ENCODE results near the gene ECHS1.

The ECHS1 gene

GRCh38 chr10:133358162-133358924 lies 14.8 kb downstream of the ECHS1 start:
- DNase-seq (ENCODE audit: low read depth, low spot score), result no peak

DNA sequence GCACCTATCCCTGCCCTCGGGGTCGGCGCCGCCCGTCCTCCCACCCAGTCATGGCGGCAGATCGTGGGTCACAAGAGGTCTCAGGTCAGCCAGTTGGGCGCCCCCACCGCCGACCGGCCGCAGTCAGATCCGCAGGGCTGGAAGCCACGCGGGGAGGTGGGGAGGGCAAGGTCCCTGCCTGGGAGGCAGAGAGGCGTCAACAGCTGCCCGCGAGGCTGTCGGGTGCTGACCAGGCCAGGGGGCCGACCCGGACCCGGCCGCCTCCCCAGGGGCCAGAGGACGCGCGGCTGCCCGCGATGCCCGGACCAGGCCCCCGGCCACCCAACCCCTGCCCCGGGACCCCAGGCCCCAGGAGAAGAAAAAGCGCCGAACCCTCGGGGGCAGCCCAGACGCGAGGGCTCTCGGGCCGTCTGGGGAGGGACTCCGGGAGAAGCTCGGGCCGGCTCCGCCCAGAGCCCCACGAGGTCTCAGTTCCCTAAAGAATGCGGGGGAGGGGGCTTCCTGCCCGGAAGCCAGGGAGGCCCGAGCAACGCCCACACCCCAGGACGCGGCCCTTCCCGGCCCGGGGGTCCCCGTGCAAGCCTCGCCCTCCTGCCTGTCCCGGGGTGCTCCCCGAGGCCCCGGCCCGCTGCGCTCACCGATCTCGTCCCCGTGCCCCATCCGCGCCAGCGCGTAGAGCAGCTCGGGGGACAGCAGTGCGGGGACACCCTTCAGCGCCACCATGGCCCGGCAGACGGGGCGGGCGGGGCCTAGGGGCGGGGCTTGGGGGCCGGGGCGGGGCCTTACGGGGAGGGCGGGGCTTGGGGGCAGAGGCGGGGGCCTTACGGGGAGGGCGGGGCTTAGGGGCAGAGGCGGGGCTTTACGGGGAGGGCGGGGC lies 15.6 kb downstream of the ECHS1 start, which contains the start of gene FUOM:
Gene FUOM (minus strand): TSS at position 735 of the 877 bp plus-strand sequence. CDS start 12 bp downstream, at position 723.
- DNase-seq (ENCODE audit: low read depth, low spot score), result no peak

DNA sequence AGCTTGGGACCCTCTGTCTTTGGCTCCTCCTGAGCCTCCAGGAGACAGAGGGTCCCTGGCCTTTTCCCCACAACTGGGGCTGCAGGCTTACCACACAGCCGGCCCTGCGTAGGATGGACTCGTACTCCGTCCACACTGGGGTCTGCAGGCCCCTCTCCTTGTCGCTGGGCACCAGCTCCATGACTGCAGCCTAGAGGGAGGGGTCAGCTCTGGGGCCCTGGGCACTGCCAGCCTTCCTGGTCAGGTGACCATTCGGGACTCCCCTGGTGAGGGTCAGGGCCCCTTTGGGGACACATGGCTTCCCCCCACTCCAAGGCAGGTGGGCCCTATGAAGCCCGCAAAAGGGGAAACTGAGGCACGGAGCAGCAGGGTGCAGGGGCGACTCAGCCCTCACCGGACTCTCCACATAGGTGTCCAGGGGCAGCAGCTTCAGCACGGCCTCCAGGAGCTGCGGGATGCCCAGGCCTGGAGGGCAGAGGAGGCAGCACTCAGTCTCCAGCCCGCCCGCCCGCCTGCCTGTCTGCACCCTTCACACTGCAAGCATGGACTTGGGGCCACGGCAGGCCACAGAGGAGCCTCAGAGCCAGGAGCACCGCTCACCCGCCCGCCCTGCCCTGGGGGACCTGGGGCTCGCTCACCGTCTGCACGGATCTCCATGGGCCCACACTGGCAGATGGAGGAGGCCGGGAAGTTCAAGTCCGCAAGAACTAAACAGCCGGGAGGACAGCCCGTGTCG lies 16.4 kb downstream of the ECHS1 start:
- no peak for DNase-seq (ENCODE audit: low read depth, low spot score)

- no peak for DNase-seq (ENCODE audit: low read depth, low spot score)
Observed at GRCh38 chr10:133355991-133356390, 17.2 kb downstream of the ECHS1 start.

- DNase-seq (ENCODE audit: low read depth, low spot score), result no peak
Observed at GRCh38 chr10:133355266-133355665, 17.9 kb downstream of the ECHS1 start.

DNA sequence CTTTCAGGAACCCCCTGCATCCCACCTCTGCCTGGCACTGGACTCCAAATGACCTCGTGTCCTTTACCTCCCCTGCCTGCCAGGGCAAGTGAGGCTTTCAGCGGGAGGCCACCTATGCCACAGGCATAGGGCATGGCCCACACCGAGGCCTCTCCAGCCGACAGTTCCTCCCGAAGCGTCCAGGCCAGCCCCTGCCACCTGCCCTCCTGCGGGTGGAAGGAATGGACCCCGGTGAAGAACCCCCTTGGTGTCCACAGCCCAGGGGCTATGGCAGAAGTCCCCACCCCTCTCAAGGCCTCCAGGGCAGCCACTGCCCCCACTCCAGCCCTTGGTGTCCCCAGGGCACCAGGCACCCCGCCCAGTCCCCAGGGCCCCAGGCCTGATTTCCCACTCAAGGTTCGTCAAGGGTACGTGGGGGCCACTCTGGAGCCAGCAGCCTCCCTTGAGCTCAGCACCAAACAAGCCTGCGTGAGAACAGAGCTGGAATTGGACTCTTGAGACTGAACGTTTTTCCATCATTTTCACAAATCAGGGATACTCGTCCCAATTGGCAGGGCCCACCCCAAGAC lies 18.4 kb downstream of the ECHS1 start:
- no peak for DNase-seq (ENCODE audit: low read depth, low spot score)

DNA sequence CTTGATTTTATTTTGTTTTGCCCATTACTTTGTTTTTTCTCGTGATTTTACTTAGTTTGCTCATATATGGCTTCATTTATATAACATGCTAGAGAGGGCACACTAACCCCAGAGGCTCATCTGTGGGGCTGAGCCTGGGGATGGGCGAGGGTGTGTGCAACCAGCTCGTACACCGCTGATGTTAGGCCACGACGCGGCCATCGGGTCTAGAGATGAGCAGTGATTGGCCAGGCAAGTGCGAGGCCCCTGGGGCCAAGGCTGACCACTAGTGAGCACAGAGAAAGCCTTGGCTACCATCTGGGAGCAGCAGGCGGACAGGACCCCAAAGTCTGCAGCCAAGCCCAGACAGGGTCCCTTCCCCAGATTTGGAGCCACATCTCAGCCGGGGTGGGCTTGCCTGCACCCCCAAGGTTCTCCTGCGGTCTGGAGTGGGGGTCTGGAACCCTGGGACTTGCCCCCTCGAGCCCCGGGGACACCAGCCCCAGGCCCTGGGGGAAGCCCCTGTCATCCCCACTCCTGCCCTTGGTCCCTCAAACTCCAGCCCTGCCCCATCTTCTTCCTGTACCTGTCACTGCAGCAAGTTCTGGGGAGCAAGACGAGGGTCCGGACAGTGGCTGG lies 19.1 kb downstream of the ECHS1 start:
- no peak for DNase-seq (ENCODE audit: low read depth, low spot score)

- DNase-seq (ENCODE audit: low read depth, low spot score), result no peak
Observed at GRCh38 chr10:133353202-133353959, 19.8 kb downstream of the ECHS1 start.

DNA sequence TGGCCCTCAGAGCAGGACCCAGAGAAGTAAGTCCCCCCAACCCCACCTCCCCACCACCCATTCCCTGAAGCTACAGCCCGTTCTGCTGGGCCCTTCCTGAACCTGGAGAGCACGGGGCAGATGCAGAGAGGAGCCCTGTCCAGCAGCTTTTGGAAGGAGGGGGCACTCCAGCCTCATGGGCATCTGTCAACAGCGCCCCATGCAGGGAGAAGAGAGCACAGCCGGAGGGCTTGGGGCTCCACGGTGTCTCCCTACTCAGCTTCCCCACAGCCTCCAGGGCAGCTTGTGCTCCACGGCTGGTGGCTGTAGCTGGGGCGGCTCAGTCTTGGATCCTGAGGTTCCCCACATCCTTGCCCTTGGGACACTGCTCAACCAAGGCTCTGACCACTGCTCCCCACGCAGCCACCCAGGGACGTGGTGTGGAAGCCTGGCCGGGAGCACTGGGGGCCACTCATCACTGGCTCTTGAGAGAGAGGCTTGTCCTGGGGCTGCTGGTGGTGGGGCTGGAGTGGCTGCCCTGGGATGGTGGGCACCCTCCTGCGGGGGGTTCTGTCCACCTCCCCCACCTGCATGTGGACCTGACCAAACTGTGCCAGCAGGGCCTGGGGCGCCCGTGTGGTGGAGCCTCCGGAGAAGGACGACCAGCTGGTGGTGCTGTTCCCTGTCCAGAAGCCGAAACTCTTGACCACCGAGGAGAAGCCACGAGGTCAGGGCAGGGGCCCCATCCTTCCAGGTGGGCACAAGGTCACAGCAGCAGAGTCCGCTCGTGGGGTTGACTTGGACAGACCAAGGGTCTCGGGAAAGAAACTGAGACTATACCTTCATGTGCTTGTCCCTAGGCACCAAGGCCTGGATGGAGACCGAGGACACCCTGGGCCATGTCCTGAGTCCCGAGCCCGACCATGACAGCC lies 21.5 kb downstream of the ECHS1 start:
- DNase-seq (ENCODE audit: low read depth, low spot score), result no peak

- no peak for DNase-seq (ENCODE audit: low read depth, low spot score)
Observed at GRCh38 chr10:133350950-133351329, 22.2 kb downstream of the ECHS1 start.

- no peak for DNase-seq (ENCODE audit: low read depth, low spot score)
Observed at GRCh38 chr10:133350283-133350949, 22.7 kb downstream of the ECHS1 start.

GRCh38 chr10:133349577-133350011 lies 23.6 kb downstream of the ECHS1 start:
- DNase-seq (ENCODE audit: low read depth, low spot score), result no peak

GRCh38 chr10:133349160-133349568 lies 24.0 kb downstream of the ECHS1 start:
- no peak for DNase-seq (ENCODE audit: low read depth, low spot score)

DNA sequence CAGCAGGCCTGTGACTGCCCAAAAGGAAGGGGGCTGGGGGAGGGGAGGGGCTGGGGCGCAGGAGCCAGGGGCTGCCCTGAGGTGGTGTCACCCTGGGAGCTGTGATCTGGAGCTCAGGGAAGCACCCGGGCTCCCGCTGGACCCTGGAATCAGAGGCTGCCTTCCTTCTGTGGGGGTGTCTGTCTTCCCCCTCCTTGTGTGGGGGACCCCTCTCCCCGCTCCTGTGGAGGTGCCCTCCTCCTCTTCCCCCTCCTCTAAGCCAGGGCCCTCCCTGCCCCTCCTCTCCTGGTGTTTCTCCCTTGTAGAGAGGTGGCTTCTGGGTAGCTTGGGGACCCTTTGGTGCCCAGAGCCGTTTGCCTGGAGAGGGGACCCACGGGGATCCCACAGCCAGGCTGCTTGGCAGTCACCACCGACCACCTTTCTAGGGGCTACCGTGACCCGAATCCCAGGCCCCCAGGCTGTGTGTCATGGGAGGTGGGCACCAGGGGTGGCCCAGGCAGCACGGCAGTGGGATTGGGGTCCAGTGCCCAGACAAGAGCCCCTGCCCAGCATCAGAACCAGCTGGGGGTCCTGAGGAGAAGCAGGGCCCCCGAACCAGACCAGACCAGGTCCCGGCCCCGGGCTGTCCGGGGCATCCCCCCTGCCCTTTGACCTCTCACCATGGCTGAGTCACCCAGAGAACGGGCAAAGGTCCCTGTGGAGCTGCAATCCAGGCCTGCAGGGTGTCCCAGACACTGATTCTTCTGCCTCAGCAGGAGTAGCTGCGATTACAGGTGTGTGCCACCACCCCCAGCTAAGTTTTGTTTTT lies 25.2 kb downstream of the ECHS1 start:
- DNase-seq (ENCODE audit: low read depth, low spot score), result no peak

GRCh38 chr10:133346413-133346812 lies 26.7 kb downstream of the ECHS1 start:
- no peak for DNase-seq (ENCODE audit: low read depth, low spot score)

DNA sequence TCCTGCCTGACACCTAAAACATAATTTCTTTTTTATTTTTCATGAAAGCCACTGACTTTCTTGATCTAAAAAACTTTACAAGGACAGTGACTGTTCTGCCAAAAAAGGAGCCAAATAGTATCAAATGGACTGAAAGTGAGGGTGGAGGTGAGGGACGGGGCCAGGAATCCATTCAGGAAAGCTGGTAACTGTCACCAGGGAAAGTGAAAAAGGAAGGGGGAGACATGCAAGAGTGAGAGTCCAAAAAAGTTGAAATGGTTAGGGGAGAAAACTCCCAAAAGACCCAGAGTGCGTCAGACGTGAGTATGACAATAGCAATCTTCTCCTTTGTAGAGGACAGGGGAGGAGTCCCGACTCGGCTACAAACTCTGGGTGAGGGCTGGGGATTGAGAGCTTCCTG lies 28.9 kb downstream of the ECHS1 start:
- DNase-seq (ENCODE audit: low read depth, low spot score), result no peak

DNA sequence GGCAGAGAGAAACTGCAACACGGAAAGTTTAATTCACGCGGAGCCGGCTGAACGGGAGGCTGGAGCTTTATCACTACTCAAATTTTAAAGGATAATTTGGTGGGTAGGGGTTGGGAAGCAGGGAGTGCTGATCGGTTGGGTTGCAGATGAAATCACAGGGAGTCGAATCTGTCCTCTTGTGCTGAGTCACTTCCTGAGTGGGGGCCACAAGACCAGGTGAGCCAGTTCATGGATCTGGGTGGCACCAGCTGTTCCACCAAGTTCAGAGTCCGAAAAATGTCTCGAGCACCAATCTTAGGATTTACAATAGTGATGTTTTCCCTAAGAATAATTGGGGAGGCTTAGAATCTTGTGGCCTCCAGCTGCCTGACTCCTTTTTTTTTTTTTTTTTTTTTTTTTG lies 29.6 kb downstream of the ECHS1 start:
- DNase-seq (ENCODE audit: low read depth, low spot score), result no peak

DNA sequence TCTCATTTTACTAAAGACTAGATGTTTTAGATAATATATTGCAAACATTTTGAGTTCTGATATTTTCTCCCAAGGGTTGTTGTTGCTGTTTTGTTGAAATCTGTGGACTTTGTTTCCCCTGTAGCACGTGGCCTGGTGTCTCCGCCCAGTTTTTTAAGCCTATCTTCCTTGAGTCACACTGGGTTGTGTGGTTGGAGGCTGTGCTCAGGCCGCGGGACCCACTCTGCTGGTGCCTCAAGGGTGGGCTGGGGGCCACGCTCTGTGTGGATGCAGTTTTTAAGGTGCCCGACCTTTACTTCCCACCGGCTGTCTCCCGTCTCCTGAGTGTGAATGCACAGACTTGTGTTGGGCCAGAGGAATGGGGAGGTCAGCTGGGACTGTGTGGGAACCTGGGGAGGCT lies 30.2 kb downstream of the ECHS1 start:
- DNase-seq (ENCODE audit: low read depth, low spot score), result no peak

Data from smooth muscle cell of the brain vasculature (primary cell).